IPS DF 4.7 (cell line): ENCODE results near the gene ACOX2.
"Not testable (repeated sequence)": the region's sequence is repeated elsewhere in the genome, so short reads cannot be mapped to it uniquely, and the experiment has no call there.

ENCODE experiments used
- DNase-seq: peaks from one replicate; pipeline ENCODE4 v3.0.0-alpha.2; 2013; ENCODE audit warnings: low spot score; ENCODE audit errors: extremely low read depth

Gene ACOX2

DNA sequence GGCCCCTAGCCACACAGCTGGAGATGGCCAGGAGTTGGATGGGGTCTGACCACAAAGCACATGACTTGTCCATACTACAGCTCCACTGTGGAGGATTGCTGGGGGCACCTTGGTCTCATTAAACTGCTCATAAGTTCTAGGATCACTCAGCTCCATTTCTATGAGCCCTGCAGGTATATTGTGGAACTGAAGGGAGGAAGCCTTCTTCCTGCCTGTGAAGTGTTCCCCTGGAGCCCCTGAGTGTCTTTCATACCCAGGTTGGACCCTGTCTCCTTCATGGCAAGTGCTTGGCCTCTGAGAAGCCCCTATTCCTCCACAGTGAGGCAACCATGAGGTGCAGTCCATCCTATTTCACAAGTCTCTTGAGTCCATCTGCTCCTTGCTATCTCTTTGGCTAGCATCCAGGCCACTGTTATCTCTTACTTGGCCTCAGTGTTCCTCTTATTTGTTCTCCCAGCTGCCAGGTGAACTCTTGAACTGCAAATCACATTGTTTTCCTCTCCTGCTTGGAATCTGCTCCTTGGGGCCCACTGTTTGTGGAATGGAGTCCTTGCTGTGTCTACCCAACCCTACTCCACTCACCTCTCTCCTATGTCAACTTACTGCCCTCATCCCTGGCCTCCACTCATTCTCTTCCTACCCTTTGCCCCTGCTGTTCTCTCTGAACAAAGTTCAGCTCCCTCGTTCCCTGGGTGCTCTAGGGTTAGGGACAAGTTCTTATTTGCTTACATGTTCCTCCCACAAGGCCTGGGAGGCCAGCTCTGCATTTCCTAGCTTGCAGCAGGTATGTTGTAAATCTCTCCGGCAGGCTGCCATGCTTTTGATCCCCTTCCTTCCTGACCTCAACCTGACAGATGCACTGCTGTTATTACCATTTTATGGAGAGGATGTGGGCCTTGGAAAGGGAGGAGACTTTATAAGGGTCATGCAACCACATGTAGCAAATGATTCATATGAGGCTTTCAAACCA is 1.2 kb downstream of the ACOX2 start:
- no peak for DNase-seq

DNA sequence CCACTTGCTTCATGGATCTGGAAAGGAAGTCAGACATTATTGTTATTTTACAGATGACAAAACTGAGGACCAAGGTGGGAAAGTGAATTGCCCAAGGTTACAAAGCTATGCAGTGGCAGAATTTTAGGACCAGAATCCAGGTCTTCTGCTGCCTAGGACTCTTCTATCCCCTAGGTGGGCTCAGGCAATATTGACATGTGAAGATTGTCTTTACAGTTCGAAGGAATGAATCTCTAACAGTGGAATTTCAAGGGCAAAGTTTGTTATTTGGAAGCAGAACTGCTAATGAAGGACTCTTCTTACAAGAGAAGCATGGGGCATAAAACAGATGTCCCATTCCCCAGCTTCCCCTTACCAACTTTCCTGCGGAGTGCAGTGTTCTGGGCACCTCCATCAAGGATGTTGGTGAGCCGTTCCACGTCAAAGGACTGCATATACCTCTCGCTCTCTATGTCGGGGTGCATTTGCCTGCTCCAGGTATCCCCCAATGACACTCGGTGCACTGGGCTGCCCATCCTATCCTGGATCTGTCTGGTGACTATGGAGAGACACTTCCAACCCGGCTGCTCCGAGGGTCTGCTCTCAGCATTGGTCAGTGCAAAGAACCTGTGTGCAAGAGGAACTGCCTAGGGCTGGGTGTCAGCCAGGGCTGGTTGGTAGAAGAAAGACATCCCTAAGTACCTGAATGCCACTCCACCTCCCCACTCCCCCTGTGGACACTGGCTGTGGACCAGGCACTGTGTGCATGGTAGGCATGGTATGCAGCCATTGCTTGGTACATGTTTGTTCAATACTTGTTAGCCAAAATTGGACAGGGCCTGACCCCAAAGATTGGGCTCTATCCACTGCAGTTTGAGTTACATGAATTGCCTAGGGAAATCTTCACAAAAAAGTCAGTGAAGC is 2.1 kb downstream of the ACOX2 start:
- no peak for DNase-seq

GRCh38 chr3:58532794-58533220 is 4.2 kb downstream of the ACOX2 start:
- no peak for DNase-seq

DNA sequence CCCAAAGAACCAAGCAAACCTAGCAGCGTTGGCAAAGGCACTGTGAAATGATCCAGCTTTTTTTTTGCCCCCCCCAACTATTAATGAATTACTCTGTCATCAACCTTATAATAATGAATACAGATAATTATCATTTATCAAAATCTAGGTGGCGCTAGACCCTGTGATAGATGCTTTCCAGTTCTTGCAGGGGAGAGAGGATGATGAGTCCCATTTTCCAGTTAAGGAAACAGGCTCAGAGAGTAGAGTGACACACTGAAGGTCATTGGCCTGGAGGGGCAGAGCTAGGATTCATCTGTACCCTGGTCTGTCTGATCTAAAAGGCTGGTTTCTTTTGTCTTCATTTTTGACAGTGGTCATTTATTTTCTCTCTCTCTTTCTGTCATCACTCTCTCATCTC is 5.0 kb downstream of the ACOX2 start:
- no peak for DNase-seq

DNA sequence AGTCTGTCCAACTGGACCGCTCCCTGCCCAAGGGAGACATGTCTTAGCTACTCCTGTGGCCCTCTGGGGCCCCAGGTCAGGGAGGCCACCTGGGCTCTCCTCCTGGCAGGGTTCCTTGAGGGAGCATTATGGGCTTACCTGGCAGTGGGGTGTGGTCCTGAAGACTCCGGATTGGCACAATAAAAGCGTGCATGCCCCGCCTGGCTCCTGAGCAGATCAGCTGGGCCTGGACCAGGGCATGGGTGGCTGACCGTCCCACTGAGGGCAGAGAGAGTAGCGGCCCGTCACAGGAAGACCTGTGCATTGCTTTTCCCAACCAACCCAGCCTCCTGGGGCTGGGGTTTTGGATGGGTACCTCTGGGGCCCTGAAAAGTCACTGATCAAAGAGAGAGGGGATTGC is 5.4 kb downstream of the ACOX2 start:
- DNase-seq, result no peak

DNA sequence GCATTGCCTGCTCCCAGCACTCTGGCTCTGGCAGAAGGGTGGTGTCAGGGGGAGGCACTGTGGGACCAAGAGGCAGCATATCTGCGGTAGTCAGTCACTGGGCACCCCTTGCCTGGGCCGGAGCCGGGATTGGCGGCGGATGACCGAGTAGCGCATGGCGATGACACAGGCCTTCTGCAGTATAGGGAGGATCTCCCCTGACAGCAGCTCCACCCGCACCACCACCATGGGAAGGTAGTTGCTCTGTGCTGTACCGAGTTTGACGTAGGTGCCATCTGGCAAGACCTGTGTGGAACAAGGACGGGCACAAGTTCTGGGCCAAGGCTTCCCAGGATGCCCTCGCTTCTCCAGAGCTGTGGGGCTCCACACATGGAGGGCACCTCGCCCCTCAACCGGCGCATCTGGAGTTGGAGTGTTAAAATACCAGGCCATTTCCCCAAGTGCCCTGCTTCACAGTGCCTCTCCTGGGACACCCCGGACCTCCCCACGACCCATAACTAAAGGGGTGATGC is 6.6 kb downstream of the ACOX2 start:
- no peak for DNase-seq

- no peak for DNase-seq
These were observed 7.3 kb downstream of the ACOX2 start for GRCh38 chr3:58529516-58530353.

DNA sequence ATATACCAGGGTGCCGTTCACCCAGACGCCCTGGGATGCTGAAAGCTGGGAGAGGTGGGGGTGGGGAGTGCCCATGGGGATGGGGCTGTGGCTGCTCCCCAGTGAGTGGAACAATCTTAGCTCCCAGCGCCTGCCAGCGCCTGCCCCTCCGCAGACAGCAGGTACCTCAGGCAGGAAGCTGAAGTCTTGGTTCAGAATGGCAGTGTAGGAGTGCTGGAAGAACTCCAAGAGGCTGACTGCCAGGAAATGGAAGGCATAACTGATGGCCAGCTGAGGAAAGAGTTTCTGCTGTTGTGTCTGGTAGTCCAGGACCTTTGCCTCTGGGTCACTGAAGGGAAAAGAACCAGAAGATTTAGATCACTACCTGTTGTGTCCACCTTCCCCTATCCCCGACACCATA is 8.4 kb downstream of the ACOX2 start:
- DNase-seq, result no peak

GRCh38 chr3:58527440-58527839 is 9.6 kb downstream of the ACOX2 start:
- DNase-seq, result not testable (repeated sequence)

DNA sequence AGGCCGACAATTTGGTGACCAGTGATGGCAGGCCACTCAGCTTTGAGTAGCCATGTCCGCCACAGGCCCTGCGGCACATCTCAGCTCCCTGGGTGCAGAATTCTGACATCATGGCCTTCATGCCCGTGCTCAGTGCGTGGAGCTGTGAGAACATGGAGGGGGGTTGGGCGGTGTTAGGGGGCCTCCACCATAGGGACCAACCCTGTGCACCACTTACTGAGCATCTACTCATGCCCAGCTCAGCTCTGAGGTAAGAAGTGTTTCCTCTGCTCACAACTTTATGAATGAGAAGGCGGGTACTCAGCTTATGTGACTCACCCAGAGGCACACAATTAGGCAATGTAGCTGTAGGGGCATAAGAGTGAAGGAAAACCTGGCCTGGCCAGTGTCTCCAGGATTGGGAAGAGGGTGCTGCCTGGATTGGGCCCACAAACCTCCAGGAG is 10.5 kb downstream of the ACOX2 start:
- DNase-seq, result no peak

DNA sequence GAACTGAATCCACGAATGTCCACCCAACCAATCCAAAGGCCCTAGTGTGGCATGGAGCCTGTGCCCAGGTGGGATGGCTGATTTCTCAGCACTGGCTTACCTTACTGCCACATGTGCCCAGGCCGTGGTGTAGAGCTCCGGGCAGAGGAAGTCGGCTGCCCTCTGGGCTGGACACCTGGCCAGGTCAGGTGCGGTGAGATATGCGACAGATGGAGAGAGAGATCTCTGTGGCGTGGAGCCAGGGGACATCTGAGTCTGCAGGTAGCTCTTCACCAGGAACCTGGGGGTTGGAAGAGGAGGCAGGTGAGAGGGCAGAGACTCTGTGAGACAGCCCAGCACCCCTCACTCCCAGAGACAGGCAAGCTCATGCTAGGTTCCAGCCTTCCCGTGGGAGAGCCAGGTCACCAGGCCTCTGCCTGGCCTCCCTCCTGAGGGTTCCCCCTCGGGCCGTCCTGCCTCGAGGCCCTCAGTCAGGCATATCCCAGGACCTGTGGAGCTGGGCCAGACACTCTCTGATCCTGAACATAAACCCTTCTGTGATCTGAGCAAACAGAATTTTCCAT is 12.6 kb downstream of the ACOX2 start:
- no peak for DNase-seq

GRCh38 chr3:58522759-58523425 is 14.1 kb downstream of the ACOX2 start:
- no peak for DNase-seq

GRCh38 chr3:58521917-58522631 is 14.9 kb downstream of the ACOX2 start:
- DNase-seq, result no peak

- no peak for DNase-seq
These were observed 15.7 kb downstream of the ACOX2 start for GRCh38 chr3:58521336-58521670.

DNA sequence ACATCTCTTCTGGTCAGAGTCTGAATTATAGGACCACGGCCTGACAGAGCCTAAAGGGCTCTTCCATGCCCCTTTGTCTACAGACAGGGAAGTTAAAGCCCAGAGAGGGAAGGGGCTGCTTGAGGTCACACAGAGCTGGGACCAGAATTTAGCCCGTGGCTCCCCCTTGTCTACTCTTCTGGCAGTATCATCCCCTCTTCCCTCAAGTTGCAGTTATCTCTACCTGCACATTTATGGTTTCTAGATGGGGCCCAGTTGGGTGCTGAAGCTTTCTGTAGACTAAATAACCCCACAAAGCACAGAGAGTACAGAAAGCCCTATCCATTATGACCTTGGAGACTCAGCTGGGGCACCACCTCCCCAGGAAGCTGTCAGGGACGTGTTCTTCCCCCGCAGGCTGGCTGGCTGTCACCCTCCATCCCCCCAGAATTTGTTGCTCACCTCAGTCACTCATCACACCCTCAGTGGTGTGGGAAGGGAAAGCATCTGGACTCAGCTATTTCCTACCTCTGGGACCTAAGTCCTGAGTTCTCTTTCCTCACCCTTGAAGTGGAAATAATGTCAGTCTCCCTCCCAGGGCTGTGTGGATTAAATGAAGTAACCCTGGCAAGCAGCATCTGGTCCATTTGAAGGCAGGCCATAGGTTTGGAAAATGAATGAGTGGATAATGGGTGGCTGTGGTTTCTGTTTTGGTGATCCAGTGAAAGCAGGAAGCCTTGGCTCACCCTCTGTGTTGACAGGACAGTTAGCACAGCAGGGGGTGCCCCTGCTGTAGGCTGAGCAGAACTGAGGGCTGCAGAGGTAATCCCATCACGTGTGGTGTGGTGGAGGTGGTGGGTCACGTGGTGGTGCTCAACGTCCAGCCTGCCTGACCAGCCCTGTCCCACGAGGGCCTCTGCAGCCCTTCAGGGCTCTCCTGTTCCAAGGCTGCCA is 16.3 kb downstream of the ACOX2 start:
- no peak for DNase-seq

DNA sequence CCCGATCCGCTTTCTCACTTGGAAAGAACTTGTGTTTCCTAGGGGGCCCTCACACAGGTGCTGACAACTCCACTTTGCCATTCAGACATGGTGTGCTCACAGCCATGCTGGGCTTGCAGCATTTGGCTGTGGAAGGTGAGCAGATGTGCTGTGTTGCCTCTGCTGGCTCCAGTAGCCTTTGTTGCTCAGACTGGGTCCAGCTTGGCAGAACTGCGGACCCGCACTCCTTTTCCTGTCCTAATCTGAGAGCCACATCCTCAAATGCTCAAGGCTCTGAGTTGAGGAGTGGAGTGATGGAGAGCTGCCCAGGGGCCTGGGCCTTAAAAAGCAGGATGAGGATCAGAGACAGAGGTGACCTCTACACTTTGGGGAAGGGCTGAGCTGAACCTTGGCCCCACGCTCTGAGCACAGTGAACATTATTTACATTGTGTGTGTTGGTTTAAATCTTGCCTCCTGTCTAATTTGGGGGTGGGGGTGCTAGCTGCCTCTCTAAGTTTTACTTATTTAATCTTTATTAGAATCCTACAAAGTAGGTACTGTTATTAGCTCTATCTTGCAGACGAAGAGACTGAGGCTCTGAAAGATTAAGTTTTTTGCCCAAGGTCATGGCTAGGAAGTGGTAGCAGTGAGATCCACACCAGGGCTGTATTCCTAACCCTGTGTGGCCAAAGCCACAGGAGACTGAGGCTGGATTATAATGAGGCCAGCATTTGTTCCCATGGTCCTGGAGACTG is 17.2 kb downstream of the ACOX2 start:
- no peak for DNase-seq

DNA sequence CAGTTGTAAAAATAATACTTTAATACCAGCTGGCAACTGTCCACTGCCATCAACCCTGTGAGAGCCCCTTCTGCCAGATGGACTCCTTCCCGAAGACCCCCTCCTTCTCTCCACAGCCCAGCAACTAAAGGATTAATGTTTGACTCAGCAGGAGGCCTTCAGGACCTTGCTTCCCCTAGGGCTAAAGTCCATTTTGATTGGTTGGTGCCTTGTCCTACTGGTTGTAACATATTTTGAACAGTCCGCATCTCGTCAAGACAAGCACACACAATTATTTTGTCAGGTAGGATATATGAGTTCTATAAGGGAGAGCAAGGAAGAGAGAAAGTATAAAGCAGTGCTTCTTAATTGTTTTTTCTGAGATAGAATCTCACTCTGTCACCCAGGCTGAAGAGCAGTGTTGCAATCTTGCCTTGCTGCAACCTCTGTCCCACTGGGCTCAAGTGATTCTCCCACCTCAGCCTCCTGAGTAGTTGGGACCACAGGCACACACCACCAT is 18.6 kb downstream of the ACOX2 start:
- no peak for DNase-seq

GRCh38 chr3:58514405-58514804 is 22.6 kb downstream of the ACOX2 start:
- no peak for DNase-seq
